Stomach smooth muscle (tissue), 2 donors: ENCODE data around the gene DIAPH3.
"Not testable (repeated sequence)": the region's sequence is repeated elsewhere in the genome, so short reads cannot be mapped to it uniquely, and the experiment has no call there.

Experiments used
- H3K27ac ChIP-seq: one replicate; pipeline ENCODE4 v1.7.0; 2013; ENCODE audit warnings: mild to moderate bottlenecking, low read length, inconsistent platforms
- H3K27me3 ChIP-seq, 2 donors: one replicate each; pipeline ENCODE4 v1.7.0; 2013; ENCODE audit warnings: low read length in 2 of 2; ENCODE audit not compliant: insufficient read depth in 2 of 2, control insufficient read depth in 1 of 2
- H3K36me3 ChIP-seq, 2 donors: one replicate each; pipeline ENCODE4 v1.7.0; 2013; ENCODE audit warnings: low read length in 2 of 2; ENCODE audit not compliant: control insufficient read depth in 2 of 2, insufficient read depth in 2 of 2
- H3K4me1 ChIP-seq: one replicate; pipeline ENCODE4 v1.7.0; 2013; ENCODE audit warnings: low read length; ENCODE audit not compliant: control insufficient read depth, insufficient read depth
- H3K4me3 ChIP-seq, 2 donors: one replicate each; pipeline ENCODE4 v1.7.0; 2013; ENCODE audit warnings: low read length in 2 of 2
- H3K9ac ChIP-seq, 2 donors: one replicate each; pipeline ENCODE4 v1.7.0; 2013; ENCODE audit warnings: low read length in 2 of 2, mild to moderate bottlenecking in 1 of 2
- H3K9me3 ChIP-seq, 2 donors: one replicate each; pipeline ENCODE4 v1.7.0; 2013; ENCODE audit warnings: low read length in 2 of 2; ENCODE audit not compliant: control insufficient read depth in 2 of 2
- donor health status: healthy.
- donor health status: Pancreatic carcinoma.

DIAPH3 gene, protein sequence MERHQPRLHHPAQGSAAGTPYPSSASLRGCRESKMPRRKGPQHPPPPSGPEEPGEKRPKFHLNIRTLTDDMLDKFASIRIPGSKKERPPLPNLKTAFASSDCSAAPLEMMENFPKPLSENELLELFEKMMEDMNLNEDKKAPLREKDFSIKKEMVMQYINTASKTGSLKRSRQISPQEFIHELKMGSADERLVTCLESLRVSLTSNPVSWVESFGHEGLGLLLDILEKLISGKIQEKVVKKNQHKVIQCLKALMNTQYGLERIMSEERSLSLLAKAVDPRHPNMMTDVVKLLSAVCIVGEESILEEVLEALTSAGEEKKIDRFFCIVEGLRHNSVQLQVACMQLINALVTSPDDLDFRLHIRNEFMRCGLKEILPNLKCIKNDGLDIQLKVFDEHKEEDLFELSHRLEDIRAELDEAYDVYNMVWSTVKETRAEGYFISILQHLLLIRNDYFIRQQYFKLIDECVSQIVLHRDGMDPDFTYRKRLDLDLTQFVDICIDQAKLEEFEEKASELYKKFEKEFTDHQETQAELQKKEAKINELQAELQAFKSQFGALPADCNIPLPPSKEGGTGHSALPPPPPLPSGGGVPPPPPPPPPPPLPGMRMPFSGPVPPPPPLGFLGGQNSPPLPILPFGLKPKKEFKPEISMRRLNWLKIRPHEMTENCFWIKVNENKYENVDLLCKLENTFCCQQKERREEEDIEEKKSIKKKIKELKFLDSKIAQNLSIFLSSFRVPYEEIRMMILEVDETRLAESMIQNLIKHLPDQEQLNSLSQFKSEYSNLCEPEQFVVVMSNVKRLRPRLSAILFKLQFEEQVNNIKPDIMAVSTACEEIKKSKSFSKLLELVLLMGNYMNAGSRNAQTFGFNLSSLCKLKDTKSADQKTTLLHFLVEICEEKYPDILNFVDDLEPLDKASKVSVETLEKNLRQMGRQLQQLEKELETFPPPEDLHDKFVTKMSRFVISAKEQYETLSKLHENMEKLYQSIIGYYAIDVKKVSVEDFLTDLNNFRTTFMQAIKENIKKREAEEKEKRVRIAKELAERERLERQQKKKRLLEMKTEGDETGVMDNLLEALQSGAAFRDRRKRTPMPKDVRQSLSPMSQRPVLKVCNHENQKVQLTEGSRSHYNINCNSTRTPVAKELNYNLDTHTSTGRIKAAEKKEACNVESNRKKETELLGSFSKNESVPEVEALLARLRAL

DNA sequence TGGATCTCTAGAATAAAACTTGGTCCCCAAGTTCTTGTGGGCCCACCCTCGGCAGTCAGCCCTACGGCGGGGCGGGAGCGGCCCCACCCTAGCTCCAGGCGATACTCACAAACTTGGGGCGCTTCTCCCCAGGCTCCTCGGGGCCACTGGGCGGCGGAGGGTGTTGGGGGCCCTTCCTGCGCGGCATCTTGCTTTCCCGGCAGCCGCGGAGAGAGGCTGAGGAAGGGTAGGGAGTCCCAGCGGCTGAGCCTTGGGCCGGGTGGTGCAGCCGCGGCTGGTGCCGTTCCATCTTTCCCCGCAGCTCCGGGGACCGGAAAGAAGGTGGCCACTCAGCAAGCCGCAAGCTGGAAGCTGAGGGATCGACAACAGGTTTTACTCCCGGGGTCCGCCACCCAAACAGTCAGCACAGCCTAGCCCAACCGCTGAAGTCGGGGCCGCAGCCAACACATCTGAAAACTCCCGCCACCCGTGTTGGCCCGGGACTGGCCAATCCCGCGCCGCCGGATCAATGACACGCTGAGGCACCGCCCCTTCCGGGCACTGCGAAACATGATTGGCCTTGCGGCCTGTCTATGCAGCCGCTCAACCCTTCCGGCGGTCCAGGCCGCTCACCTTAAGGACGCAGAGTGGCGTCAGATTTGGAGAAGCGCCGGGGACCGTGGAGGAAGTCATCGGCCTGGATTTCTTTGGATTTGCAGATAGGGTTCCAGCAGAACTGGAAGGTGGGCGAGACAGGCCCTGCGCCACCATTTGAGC lies at the start of gene DIAPH3:
Gene DIAPH3, minus strand, starts transcription at position 451 of the 756 bp plus-strand sequence. Its CDS starts 162 bp downstream, at position 289.
- peak within 1 kb of the TSS; percentile 89 to 91 for H3K4me3 ChIP-seq
- H3K27ac ChIP-seq: peak within 1 kb of the TSS; percentile 91
- H3K9me3 ChIP-seq: peaks cover 0 to 2% of the 10 kb centered on the region in 2 donors
- no peaks in the 10 kb centered on the region for H3K4me1 ChIP-seq
- no peaks in the 10 kb centered on the region for H3K27me3 ChIP-seq
- H3K9ac ChIP-seq: peak within 1 kb of the TSS; percentile 92 to 97
- H3K36me3 ChIP-seq: no peaks in the 10 kb centered on the region

DNA sequence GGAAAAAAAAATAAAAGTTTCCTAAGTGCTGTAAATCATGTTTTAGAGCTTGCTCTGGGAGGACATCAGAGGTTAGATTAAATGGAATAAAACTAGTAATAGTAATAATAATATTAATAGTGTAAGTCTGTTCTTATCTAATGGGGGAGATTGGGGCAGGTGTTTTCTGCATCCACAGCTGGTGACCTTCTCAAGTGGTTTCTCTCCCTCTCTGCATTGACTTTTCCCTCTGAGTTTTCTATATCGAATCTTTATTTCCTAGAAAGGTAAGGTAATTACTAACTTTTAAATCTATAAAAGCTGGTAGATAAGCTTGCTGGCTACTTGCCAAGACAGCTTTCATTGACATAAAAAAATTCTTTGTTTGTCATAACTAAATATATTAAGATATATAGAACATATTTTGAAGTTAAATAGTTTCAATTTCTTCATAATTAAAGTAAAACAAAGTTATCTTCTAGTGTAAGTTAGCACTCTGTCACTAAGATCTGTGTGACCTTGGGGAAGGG lies 49.6 kb upstream of the DIAPH3 start:
- peaks cover 0 to 3% of the 10 kb centered on the region in 2 donors for H3K27me3 ChIP-seq
- H3K36me3 ChIP-seq: no peaks in the 10 kb centered on the region
- no peak overlapping the region for H3K27ac ChIP-seq
- no peaks in the 10 kb centered on the region for H3K4me1 ChIP-seq
- no peak overlapping the region for H3K4me3 ChIP-seq
- no peak overlapping the region for H3K9ac ChIP-seq
- no peaks in the 10 kb centered on the region for H3K9me3 ChIP-seq

DNA sequence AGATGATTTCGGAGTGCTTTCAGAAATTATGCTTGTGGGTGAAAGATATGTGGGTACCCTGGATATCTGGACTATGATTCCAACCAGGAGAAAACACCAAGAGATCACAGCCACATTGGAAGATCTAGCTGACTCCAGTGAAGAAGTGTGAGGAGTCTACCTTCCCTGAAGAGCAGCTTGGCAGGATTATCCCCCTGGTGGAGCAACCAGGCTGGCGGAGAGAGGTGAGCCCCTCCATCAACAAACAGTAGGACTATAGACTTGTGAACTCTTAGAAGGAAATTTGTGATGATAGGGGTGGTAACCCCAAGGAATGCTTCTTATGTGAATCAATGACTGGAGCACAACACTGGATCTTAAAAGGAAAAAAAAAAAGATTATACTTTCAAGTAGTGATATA lies 47.8 kb upstream of the DIAPH3 start:
- no peaks in the 10 kb centered on the region for H3K36me3 ChIP-seq
- H3K4me1 ChIP-seq: no peaks in the 10 kb centered on the region
- no peaks in the 10 kb centered on the region for H3K9me3 ChIP-seq
- no peak overlapping the region for H3K9ac ChIP-seq
- peaks cover 0 to 2% of the 10 kb centered on the region in 2 donors for H3K27me3 ChIP-seq
- H3K27ac ChIP-seq: no peak overlapping the region
- no peak overlapping the region for H3K4me3 ChIP-seq

- Histone ChIP-seq H3K36me3 (no peaks in the 10 kb centered on the region), H3K27me3 (no peaks in the 10 kb centered on the region), H3K27ac (no peak overlapping the region), H3K9me3 (no peaks in the 10 kb centered on the region), H3K4me3 (no peak overlapping the region), H3K9ac (no peak overlapping the region), H3K4me1 (no peaks in the 10 kb centered on the region)
Measured at GRCh38 chr13:60210510-60211330, 47.0 kb upstream of the DIAPH3 start.

GRCh38 chr13:60205499-60205898 lies 41.8 kb upstream of the DIAPH3 start:
- H3K9ac ChIP-seq, H3K27me3 ChIP-seq, H3K27ac ChIP-seq, H3K9me3 ChIP-seq, H3K4me3 ChIP-seq, H3K4me1 ChIP-seq, H3K36me3 ChIP-seq: not testable (repeated sequence)

DNA sequence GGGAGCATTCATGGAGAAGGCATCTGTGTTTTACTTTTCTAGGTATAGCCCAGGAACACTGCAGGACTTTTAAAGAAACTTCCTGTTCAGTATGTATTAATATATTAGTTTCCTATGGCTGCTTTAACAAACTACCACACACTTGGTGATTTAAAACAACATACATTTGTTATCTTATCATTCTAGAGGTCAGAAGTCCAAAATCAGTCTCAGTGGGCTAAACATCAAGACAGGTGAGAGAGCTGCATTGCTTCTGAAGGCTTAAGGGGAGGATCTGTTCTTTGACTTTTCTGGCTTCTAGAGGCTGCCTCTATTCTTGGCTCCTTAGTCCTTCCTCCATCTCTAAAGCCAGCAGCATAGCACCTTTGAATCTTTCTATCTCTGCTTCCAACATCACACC lies 37.6 kb upstream of the DIAPH3 start:
- Histone ChIP-seq H3K9me3 (no peaks in the 10 kb centered on the region), H3K4me1 (no peaks in the 10 kb centered on the region), H3K27ac (no peak overlapping the region), H3K9ac (no peak overlapping the region), H3K4me3 (no peak overlapping the region), H3K27me3 (no peaks in the 10 kb centered on the region), H3K36me3 (no peaks in the 10 kb centered on the region)

DNA sequence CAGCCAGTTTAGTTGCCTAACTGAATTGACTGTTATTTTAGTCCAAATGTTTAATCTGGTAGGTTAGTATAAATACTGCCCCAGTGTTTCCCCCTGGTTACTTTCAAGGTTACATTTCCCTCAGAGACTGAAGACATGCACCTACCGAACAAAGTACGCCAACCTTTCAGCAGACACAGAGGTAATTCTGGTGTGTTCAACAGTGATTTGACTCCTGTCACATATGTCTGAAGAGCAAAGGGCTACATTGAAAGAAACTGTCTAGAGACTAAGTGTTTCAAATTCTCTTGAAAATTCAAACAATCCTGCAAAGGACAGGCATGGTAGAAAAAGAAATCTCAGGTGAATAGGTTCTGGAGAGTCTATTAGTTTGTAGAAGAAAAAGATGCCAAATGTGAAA lies 32.2 kb upstream of the DIAPH3 start:
- H3K9me3 ChIP-seq, H3K4me1 ChIP-seq, H3K9ac ChIP-seq, H3K27ac ChIP-seq, H3K36me3 ChIP-seq, H3K4me3 ChIP-seq, H3K27me3 ChIP-seq: not testable (repeated sequence)

DNA sequence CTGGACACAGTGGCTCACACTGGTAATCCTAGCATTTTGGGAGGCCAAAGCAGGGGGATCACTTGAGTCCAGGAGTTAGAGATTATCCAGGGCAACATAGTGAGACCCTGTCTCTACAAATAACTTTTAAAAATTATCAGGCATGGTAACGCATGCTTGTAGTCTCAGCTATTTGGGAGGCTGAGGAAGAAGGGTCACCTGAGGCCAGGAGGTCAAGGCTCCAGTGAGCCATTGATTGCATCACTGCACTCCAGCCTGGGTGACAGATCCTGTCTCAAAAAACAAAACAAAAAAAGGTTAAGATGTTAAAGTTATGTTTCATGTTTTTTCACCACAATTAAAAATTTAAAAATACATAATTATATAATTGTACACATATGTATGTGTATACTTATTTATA lies 19.2 kb upstream of the DIAPH3 start:
- Histone ChIP-seq H3K27me3 (no peaks in the 10 kb centered on the region), H3K9ac (no peak overlapping the region), H3K4me1 (no peaks in the 10 kb centered on the region), H3K36me3 (no peaks in the 10 kb centered on the region), H3K4me3 (no peak overlapping the region), H3K9me3 (no peaks in the 10 kb centered on the region), H3K27ac (no peak overlapping the region)

GRCh38 chr13:60178327-60178726 lies 14.6 kb upstream of the DIAPH3 start:
- H3K36me3 ChIP-seq: no peaks in the 10 kb centered on the region
- no peak overlapping the region for H3K27ac ChIP-seq

More at GRCh38 chr13:60178327-60178726, 14.6 kb upstream of the DIAPH3 start:
- H3K9ac ChIP-seq: no peak overlapping the region
- H3K4me1 ChIP-seq: no peaks in the 10 kb centered on the region
- no peak overlapping the region for H3K4me3 ChIP-seq
- H3K27me3 ChIP-seq: no peaks in the 10 kb centered on the region
- H3K9me3 ChIP-seq: no peaks in the 10 kb centered on the region
